ENCODE results near the gene HMSD. TPM values are rescaled to one million over a fixed set of nuclear protein-coding genes. Genes with fewer than 3 reads are reported as not detected.
A peak's percentile ranks its signal among the peaks of the same experiment; 100 is the strongest.

HMSD gene
- total and polyA plus RNA-seq, 5 donors from 2014 or later, result not detected

DNA sequence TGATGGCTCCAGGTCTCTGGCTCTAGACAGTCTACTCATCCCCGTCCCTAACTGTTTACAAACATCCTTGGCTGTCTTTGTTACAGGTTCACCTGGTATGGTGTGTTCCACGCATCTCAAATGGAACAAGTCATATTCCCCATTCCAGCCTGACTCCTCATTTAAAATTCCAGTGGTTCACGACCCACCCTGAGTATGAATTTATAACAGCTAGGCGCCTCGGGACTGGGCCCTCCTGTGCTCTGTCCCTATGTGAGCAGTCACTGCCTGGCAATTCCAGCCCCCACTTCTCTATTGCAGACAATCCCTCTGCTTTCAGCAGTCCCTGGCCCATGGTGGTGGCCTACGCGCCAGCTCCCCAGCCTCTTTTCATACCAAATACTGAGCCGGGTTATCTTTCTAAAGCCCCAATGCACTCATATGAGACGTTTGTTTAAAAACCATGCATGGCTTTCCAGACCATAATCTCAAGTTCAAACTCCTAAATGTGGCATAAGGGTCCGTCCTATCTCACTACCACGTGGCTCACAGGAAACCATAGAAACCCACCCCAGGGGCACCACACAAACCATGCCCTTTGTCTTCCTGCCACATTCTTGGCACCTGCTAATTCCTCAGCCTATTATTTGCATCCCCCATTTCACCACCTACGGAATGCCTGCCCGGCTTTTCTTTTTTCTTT, 22.4 kb downstream of the HMSD start:
- no peaks in the 10 kb centered on the region for H3K36me3 Mint-ChIP-seq
- no peak for ATAC-seq (ENCODE audit: low read depth in 2 of 2)
- Histone ChIP-seq H3K4me3 (ENCODE audit: low read depth, low read length) (no peak overlapping the region), H3K27me3 (ENCODE audit: control insufficient read depth, insufficient read depth, low read length) (no peaks in the 10 kb centered on the region), H3K9me3 (ENCODE audit: control insufficient read depth in 2 of 2, low read length in 2 of 2) (no peaks in the 10 kb centered on the region), H3K27ac (ENCODE audit: insufficient read depth, low read length, poor library complexity, severe bottlenecking) (no peak overlapping the region), H3K4me1 (ENCODE audit: control insufficient read depth, insufficient read depth, low read length, poor library complexity, severe bottlenecking) (peaks cover 10% of the 10 kb centered on the region), H3K36me3 (ENCODE audit: control insufficient read depth, insufficient read depth, low read length) (no peaks in the 10 kb centered on the region)
- no peaks in the 10 kb centered on the region for H3K9me3 Mint-ChIP-seq
- peaks cover 13 to 42% (median 25%) of the 10 kb centered on the region in 4 donors for H3K4me1 Mint-ChIP-seq
- H3K4me3 Mint-ChIP-seq, result peak overlapping the region; percentile 94 to 99 (median 96)
- no peaks in the 10 kb centered on the region for H3K27me3 Mint-ChIP-seq
- DNase-seq, result no peak
- H3K27ac Mint-ChIP-seq, result peak overlapping the region; percentile 93 to 97 (median 97)

GRCh38 chr18:63972002-63972376, 22.9 kb downstream of the HMSD start:
- H3K27me3 Mint-ChIP-seq, result no peaks in the 10 kb centered on the region
- H3K27me3 ChIP-seq (ENCODE audit: control insufficient read depth, insufficient read depth, low read length), result no peaks in the 10 kb centered on the region
- H3K27ac ChIP-seq (ENCODE audit: insufficient read depth, low read length, poor library complexity, severe bottlenecking), result no peak overlapping the region
- no peaks in the 10 kb centered on the region for H3K36me3 Mint-ChIP-seq
- peaks cover 10% of the 10 kb centered on the region for H3K4me1 ChIP-seq (ENCODE audit: control insufficient read depth, insufficient read depth, low read length, poor library complexity, severe bottlenecking)
- DNase-seq, result no peak
- H3K9me3 Mint-ChIP-seq, result no peaks in the 10 kb centered on the region
- no peaks in the 10 kb centered on the region for H3K9me3 ChIP-seq (ENCODE audit: control insufficient read depth in 2 of 2, low read length in 2 of 2)
- no peaks in the 10 kb centered on the region for H3K36me3 ChIP-seq (ENCODE audit: control insufficient read depth, insufficient read depth, low read length)
- no peak overlapping the region for H3K4me3 ChIP-seq (ENCODE audit: low read depth, low read length)
- H3K27ac Mint-ChIP-seq, result peak overlapping the region in 1 of 3 donors; percentile 83
- H3K4me1 Mint-ChIP-seq, result peaks cover 13 to 42% (median 25%) of the 10 kb centered on the region in 4 donors
- peak overlapping the region; percentile 94 to 99 (median 96) for H3K4me3 Mint-ChIP-seq
- no peak for ATAC-seq (ENCODE audit: low read depth in 2 of 2)

DNA sequence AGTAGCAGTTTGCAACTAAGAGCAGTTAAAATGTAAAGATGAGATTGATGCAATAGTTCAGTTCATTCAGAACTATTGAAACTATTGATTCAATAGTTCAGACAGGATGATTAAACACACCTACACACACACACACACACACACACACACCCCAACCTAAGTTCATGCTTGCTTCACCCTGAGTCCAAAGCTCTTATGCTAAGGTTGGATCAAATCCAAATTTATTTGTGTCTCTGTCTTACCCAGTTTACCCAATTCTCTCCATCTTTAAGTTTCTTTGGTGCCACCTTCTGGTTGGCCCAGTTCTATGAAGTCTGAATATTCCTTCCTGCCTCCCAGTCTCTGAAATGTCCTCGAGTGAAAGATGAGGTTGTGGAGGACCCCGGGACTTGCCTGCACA, 25.9 kb downstream of the HMSD start:
- Histone ChIP-seq H3K4me1 (ENCODE audit: control insufficient read depth, insufficient read depth, low read length, poor library complexity, severe bottlenecking) (peaks cover 9% of the 10 kb centered on the region), H3K9me3 (ENCODE audit: control insufficient read depth in 2 of 2, low read length in 2 of 2) (no peaks in the 10 kb centered on the region), H3K27me3 (ENCODE audit: control insufficient read depth, insufficient read depth, low read length) (no peaks in the 10 kb centered on the region), H3K27ac (ENCODE audit: insufficient read depth, low read length, poor library complexity, severe bottlenecking) (no peak overlapping the region), H3K36me3 (ENCODE audit: control insufficient read depth, insufficient read depth, low read length) (no peaks in the 10 kb centered on the region), H3K4me3 (ENCODE audit: low read depth, low read length) (no peak overlapping the region)
- Mint-ChIP-seq H3K4me1 (peaks cover 7 to 39% (median 24%) of the 10 kb centered on the region in 4 donors), H3K4me3 (peak overlapping the region in 1 of 4 donors; percentile 43), H3K9me3 (no peaks in the 10 kb centered on the region), H3K36me3 (no peaks in the 10 kb centered on the region), H3K27me3 (no peaks in the 10 kb centered on the region), H3K27ac (peak overlapping the region in 2 of 3 donors; percentile 20 to 30)
- DNase-seq (peak in 1 of 3 donors; percentile 38), ATAC-seq (ENCODE audit: low read depth in 2 of 2) (no peak)

DNA sequence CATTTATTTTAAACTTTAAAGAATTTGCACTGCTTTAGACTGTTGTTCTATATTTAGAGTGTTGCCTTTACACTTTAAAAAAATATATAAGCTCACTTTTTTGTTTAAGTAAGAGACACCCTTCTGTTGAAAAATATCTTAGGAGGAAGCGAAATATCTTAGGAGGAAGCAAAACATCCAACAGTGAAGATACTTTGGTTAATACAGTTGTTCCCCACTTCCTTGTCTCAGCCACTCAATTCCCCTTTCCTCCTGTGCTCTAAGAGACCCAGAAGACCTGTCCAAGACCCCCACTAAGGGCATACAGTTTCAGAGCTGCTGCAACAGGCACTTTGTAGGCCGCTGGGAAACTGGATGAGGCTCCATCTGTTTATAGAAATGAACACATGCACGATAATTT, 26.5 kb downstream of the HMSD start:
- Mint-ChIP-seq H3K9me3 (no peaks in the 10 kb centered on the region), H3K27ac (no peak overlapping the region), H3K27me3 (no peaks in the 10 kb centered on the region), H3K36me3 (peaks cover under 1% of the 10 kb centered on the region), H3K4me3 (no peak overlapping the region), H3K4me1 (peaks cover 5 to 39% (median 24%) of the 10 kb centered on the region in 4 donors)
- peaks cover 9% of the 10 kb centered on the region for H3K4me1 ChIP-seq (ENCODE audit: control insufficient read depth, insufficient read depth, low read length, poor library complexity, severe bottlenecking)
- H3K36me3 ChIP-seq (ENCODE audit: control insufficient read depth, insufficient read depth, low read length), result no peaks in the 10 kb centered on the region
- no peak overlapping the region for H3K27ac ChIP-seq (ENCODE audit: insufficient read depth, low read length, poor library complexity, severe bottlenecking)
- no peaks in the 10 kb centered on the region for H3K27me3 ChIP-seq (ENCODE audit: control insufficient read depth, insufficient read depth, low read length)
- no peak overlapping the region for H3K4me3 ChIP-seq (ENCODE audit: low read depth, low read length)
- ATAC-seq (ENCODE audit: low read depth in 2 of 2) (no peak), DNase-seq (no peak)
- no peaks in the 10 kb centered on the region for H3K9me3 ChIP-seq (ENCODE audit: control insufficient read depth in 2 of 2, low read length in 2 of 2)

- no peaks in the 10 kb centered on the region for H3K9me3 Mint-ChIP-seq
- H3K4me3 Mint-ChIP-seq, result no peak overlapping the region
- H3K27ac ChIP-seq (ENCODE audit: insufficient read depth, low read length, poor library complexity, severe bottlenecking), result no peak overlapping the region
- no peaks in the 10 kb centered on the region for H3K27me3 ChIP-seq (ENCODE audit: control insufficient read depth, insufficient read depth, low read length)
- H3K4me3 ChIP-seq (ENCODE audit: low read depth, low read length), result no peak overlapping the region
- H3K9me3 ChIP-seq (ENCODE audit: control insufficient read depth in 2 of 2, low read length in 2 of 2), result no peaks in the 10 kb centered on the region
- no peak for DNase-seq
- H3K36me3 Mint-ChIP-seq, result peaks cover 11% of the 10 kb centered on the region
- H3K36me3 ChIP-seq (ENCODE audit: control insufficient read depth, insufficient read depth, low read length), result peaks cover 9% of the 10 kb centered on the region
- ATAC-seq (ENCODE audit: low read depth in 2 of 2), result no peak
- H3K27ac Mint-ChIP-seq, result no peak overlapping the region
- H3K4me1 ChIP-seq (ENCODE audit: control insufficient read depth, insufficient read depth, low read length, poor library complexity, severe bottlenecking), result peaks cover 3% of the 10 kb centered on the region
- peaks cover 5 to 27% (median 15%) of the 10 kb centered on the region in 4 donors for H3K4me1 Mint-ChIP-seq
- H3K27me3 Mint-ChIP-seq, result no peaks in the 10 kb centered on the region
These were observed 27.9 kb downstream of the HMSD start for GRCh38 chr18:63977040-63977439.

- Histone ChIP-seq H3K27ac (ENCODE audit: insufficient read depth, low read length, poor library complexity, severe bottlenecking) (no peak overlapping the region), H3K4me3 (ENCODE audit: low read depth, low read length) (no peak overlapping the region), H3K4me1 (ENCODE audit: control insufficient read depth, insufficient read depth, low read length, poor library complexity, severe bottlenecking) (peaks cover 3% of the 10 kb centered on the region), H3K27me3 (ENCODE audit: control insufficient read depth, insufficient read depth, low read length) (no peaks in the 10 kb centered on the region), H3K9me3 (ENCODE audit: control insufficient read depth in 2 of 2, low read length in 2 of 2) (no peaks in the 10 kb centered on the region), H3K36me3 (ENCODE audit: control insufficient read depth, insufficient read depth, low read length) (peaks cover 30% of the 10 kb centered on the region)
- peaks cover 30% of the 10 kb centered on the region for H3K36me3 Mint-ChIP-seq
- H3K9me3 Mint-ChIP-seq, result no peaks in the 10 kb centered on the region
- ATAC-seq (ENCODE audit: low read depth in 2 of 2) (peak; percentile 60 to 70), DNase-seq (peak; percentile 11 to 65 (median 42))
- peaks cover 5 to 15% (median 13%) of the 10 kb centered on the region in 4 donors for H3K4me1 Mint-ChIP-seq
- peak overlapping the region in 1 of 4 donors; percentile 78 for H3K4me3 Mint-ChIP-seq
- peak overlapping the region in 1 of 3 donors; percentile 13 for H3K27ac Mint-ChIP-seq
- H3K27me3 Mint-ChIP-seq, result no peaks in the 10 kb centered on the region
These were observed 30.4 kb downstream of the HMSD start for GRCh38 chr18:63979409-63979920.

GRCh38 chr18:63980027-63980426, 30.9 kb downstream of the HMSD start:
- DNase-seq, result no peak
- Histone ChIP-seq H3K4me3 (ENCODE audit: low read depth, low read length) (no peak overlapping the region), H3K36me3 (ENCODE audit: control insufficient read depth, insufficient read depth, low read length) (peaks cover 30% of the 10 kb centered on the region), H3K4me1 (ENCODE audit: control insufficient read depth, insufficient read depth, low read length, poor library complexity, severe bottlenecking) (peaks cover 3% of the 10 kb centered on the region), H3K27me3 (ENCODE audit: control insufficient read depth, insufficient read depth, low read length) (no peaks in the 10 kb centered on the region), H3K9me3 (ENCODE audit: control insufficient read depth in 2 of 2, low read length in 2 of 2) (no peaks in the 10 kb centered on the region), H3K27ac (ENCODE audit: insufficient read depth, low read length, poor library complexity, severe bottlenecking) (no peak overlapping the region)
- Mint-ChIP-seq H3K9me3 (no peaks in the 10 kb centered on the region), H3K4me1 (peaks cover 5 to 12% (median 10%) of the 10 kb centered on the region in 4 donors), H3K27me3 (no peaks in the 10 kb centered on the region), H3K4me3 (no peak overlapping the region), H3K27ac (no peak overlapping the region), H3K36me3 (peaks cover 34% of the 10 kb centered on the region)
- no peak for ATAC-seq (ENCODE audit: low read depth in 2 of 2)
